GM19395 (cell line): ENCODE data around the gene NDUFAF8.

ENCODE experiments used
- ATAC-seq: cut with Tn5 transposase; IDR thresholded peaks from one replicate; pipeline ENCODE4 v1.9.1; 2021; ENCODE audit warnings: mild to moderate bottlenecking, moderate library complexity; ENCODE audit not compliant: unreplicated experiment

Gene NDUFAF8, protein sequence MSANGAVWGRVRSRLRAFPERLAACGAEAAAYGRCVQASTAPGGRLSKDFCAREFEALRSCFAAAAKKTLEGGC

DNA sequence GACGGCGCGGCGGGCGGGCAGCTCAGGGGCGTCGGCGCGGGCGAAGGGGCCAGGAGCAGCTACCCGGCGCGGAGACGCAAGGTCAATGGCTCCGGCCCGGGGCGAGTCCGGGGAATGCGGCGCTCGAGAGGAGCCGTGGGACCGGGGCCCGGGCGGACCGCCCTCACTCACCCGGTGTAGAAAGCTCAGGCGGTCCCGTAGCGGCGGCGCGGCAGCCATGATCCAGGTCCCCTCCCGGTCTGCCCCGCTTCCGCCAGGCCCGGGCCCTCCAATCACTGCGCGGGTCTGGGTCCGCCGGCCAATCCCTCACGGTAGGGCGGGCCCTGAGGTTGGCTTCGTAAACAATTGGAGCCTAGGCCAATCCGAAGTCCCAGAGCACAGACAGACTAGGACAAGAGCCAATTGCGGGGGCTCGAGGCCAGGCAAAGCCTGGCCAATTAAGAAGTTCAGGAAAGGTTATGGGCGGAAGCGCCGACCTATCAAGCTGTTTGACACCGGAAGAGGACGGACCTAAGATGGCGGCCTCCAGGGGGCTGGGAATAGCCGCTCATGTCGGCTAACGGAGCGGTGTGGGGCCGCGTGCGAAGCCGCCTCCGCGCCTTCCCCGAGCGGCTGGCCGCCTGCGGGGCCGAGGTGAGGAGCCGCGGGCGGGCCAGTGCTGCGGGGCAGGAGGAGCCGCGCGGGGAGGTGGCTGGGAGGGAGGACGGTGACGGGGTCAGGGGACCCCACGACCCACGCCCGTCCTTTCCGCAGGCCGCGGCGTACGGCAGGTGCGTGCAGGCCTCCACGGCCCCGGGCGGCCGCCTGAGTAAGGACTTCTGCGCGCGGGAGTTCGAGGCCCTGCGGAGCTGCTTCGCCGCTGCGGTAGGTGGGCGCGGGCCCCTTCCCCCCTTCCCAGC, at the start of gene NDUFAF8, which contains the start of gene TEPSIN:
Gene NDUFAF8, plus strand, starts transcription at position 504 of the 899 bp plus-strand sequence. Its CDS starts 46 bp downstream, at position 550.
Gene TEPSIN, minus strand, starts transcription at position 241 of the 899 bp plus-strand sequence. Its CDS starts 22 bp downstream, at position 219.
- ATAC-seq, result peak; percentile 93

DNA sequence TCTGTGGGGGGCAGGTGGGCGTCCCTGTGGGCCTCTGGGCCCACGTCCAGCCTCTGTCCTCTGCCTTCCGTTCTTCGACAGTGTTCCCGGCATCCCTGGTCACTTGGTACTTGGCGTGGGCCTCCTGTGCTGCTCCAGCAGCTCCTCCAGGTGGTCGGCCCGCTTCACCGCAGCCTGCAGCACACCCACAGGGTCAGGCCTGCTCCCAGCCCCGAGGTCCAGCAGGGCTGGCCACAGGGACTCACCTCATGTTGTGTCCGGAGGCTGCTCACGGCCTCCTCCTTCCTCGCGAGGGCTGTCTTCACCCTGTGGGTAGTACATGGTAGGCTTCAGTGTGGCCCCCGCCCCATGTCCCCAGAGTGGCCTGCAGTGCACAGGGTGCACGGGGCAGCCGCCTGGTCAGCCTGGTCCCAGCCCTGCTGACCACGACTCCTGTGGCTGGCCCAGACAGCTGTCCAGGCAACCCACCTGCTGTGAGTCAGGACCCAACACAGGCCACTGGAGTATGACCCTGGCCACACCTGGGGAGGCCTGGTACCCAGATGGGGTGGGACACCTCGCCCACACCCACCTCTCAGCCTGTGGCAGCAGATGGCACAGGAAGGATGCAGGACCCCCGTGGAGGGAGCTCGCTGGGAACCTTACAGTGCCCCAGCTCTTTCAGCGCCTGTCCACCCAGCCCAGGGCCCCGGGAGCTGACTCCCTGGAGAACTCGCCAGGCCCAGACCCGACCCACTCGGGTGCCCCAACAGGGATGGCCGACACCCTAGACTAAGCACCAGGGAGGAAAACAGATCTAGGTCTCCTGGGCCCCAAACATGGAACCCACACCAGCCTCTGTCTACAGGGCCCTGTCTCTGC, 49.2 kb upstream of the NDUFAF8 start:
- no peak for ATAC-seq

DNA sequence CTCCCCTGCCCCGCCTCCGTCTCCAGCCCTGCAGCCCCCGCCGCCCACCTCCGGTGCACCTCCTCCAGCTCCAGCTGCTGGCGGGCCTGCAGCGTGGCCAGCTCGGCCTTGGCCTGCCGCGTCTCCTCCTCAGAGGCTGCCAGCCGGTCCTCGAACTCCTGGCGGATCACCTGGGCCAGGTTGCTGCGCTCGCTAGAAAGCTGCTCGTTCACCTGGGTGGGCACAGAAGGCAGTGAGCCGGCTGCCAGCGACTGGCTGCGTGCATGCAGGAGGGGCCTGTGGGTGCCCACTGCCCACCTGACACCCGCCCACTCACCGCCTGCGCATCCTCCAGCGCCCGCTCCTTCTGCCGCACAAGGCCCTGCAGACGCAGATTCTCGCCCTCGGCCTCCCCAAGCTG, 48.5 kb upstream of the NDUFAF8 start:
- no peak for ATAC-seq

DNA sequence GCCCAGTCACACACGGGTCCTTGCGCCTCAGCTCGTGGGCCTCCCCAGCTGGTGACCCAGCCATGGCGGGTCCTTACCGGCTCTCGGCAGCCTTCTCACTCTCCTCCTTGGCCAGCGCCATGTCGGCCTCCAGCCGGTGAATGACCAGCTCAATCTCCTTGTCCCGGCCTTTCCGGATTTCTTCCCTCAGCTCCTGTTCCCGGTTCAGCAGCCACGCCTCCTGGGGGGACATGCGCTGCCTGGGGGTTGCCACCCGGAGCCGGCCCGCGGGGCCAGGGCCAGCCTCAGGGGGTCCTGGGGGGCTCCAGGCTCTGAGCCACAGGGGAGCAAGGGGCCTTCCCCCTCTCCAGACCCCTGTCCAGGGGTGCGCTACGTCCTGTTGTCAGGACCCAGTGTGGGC, 48.0 kb upstream of the NDUFAF8 start:
- ATAC-seq, result no peak

DNA sequence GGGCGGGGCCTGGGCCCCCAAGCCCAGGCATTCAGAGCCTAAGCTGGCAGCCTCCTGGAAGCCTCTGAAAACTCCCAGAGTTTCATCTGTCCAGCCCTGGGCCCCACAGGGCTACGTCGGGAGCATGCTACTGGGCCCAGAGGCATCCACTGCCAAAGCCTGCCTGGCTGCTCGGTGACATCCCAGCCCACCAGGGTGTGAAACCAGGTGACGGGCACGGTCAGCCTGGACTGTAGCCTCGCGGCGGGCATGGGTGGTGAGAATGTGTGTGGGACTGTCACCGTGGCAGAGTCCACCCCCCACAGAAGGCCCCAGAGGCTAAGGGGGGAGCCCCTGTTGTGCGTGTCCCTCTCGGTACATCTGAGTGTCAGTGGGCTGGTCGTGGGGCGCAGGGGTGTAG, 47.5 kb upstream of the NDUFAF8 start:
- no peak for ATAC-seq

DNA sequence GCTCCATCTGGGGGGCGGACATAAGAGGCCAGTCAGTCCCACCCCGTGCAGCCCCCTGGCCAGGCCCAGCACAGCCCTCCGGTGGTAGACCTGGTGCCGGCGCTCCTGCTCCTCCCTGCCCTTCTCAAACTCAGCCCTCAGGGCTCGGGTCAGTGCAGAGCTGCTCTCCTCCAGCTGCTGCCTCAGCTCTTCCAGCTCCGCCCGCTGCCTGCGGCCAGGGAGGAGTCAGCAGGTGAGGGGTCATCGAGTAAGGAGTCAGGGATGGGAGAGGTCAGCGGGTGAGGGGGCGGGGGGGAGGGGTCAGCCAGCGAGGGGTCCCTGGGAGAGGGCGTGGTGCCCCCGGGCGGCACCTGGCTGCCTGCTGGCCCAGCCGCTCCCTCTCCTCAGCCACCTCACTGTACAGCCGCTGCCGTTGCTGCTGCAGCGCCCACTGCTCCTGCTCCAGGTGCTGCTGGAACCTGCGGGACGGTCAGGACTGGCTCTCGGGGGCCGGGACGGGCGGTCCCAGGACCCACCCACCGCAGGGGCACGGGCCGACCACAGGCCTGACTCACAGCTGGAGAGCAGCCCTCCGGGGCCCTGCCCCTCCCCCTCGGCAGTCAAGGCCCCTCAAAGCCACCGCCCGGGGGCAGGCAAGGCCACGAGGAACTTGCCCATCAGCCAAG, 46.6 kb upstream of the NDUFAF8 start:
- ATAC-seq, result no peak

DNA sequence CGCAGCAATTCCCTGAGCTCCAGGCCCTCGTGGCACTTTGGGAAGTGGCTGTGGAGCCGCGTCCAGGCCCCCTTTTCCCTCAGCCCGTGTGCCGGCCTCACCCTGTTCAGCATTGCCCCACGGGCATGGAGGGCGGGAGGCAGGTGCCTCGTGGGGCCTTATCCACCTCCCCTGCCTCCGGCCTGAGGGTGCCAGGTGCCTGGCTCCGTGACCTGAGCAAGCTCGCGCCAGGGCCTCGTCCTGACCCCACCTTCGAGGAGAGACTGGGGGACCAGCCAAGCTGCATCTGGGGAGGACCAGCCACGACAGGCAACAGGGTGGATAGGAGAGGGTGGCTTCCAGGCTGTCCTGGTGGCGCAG, 46.1 kb upstream of the NDUFAF8 start:
- no peak for ATAC-seq

DNA sequence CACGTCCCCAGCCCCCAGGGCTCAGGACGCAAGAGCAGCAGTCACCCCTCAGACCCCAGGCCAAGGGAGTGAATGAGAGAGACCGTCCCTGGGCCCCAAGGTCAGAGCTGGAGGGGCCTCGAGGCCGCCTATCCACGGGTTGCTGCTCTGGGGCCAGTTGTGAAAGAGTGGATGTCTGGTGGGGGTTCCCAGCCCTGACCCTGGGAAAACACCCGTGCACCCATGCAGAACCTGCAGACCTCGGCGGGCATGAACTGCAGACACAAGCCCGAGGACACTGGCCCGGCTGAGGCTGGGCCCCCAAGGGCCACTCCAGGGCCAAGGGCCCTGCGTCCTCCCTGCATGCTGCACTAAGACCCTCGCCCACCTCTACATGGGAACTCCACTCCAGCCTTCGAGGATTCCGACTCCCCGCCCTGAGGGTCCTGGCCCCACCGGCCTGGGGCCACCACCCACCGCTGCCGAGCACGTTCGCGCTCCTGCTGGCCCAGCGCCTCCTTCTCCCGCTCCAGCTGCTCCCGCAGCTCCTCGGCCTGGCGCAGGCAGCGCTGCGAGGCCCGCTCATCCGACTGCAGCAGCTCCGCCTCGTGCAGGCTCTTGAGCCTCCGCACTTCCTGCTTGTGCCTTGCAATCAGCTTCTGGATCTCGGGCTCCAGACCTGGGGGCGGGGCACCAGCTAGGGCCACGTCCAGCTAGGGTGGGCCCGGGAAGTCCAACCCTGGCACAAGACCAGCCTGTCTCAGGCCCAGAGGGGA, 45.5 kb upstream of the NDUFAF8 start:
- ATAC-seq, result no peak

DNA sequence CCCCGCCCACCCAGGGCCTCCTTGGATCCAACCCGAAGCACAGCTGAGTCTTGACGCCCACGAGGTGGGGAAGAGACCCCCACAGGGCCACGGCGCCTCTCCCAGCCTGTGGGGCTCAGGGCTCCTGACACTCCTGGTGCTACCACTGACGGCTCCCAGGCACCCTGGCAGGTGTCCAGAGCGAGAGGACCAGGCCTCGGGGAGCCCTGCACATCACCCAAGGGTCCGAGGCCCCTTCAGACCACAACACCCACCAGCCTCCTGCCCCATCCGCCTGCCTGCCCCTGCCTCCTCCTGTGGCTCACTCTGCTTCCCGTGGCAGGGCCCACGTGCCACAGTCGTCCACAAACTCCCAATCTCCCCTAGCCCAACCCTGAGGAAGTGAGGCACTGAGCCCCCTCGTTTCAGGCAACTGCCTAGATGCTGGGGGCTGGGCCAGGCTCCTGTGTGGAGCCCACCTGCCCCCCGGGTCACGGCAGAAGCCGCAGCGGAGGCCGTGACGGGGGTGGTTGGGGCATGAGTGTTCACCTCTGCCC, 44.8 kb upstream of the NDUFAF8 start:
- ATAC-seq, result no peak

DNA sequence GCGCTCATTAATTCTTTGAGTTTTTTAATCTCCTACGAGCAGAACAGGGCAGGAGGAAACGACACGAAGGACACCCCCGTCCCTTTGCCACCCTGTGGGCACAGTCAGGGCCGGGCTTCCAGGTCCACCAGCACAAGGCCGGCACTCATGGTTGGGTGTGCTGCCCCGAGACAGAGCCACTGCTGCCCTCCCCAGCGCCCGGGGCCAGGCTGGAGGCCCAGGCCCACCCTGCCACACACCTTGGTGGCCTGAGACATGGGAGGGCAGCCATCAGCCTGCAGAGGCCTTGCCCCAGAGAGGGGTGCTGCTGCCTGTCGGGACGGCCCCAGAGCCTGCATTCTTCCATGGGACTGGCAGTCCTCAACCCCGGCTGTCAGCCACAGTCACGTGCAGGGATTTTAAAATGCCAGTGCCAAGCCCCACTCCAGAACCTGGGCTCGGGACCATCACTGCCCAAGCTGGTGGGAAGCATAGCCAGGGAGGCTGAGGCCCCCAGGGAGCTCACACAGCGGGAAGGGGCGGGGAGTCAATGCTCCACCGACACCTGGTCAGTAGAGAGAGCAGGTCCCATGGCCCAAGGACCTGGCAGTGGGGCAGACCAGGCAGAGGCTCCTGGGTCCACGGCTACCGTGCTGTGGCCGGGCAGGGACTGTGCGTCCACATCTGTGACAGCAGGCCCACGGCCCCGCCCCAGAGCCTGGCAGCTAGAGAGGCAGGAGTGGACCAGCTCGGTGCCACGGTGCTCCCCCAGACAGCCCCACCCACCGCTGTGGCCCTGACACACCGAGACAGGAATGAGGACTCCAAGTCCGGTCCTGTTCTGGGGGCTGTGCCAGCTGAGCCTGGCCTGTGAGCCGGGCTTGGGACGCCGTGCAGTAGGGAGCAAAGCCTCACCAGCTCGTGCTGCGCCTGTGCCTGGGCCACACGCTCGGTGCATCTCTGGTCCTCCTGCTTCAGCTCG, 43.9 kb upstream of the NDUFAF8 start:
- ATAC-seq, result no peak

DNA sequence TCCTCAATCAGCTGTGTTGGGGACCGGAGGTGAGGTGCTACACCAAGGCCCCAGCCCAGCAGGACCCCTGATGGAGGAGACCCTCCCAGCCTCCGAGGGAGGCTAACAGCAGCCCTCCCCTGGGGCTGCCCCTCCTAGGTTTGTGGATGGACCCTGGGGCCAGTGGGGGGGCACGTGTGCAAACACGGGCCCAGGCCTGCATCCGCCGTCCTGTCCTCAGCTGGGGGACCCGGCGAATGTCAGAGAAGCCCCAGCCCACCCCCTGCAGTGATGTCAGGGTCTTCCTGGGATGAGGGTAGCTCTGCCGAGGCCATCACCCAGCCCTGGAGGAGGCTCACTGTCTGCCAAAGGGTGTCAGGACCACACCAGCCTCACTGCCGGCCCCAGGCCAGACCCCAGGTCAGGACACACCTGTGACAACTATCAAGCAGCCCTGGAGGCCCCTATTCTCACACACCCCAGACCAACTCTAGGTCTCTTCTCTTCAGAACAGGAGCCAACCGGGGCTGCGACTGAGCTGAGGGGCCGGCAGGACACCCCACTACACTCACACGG, 43.1 kb upstream of the NDUFAF8 start:
- no peak for ATAC-seq

DNA sequence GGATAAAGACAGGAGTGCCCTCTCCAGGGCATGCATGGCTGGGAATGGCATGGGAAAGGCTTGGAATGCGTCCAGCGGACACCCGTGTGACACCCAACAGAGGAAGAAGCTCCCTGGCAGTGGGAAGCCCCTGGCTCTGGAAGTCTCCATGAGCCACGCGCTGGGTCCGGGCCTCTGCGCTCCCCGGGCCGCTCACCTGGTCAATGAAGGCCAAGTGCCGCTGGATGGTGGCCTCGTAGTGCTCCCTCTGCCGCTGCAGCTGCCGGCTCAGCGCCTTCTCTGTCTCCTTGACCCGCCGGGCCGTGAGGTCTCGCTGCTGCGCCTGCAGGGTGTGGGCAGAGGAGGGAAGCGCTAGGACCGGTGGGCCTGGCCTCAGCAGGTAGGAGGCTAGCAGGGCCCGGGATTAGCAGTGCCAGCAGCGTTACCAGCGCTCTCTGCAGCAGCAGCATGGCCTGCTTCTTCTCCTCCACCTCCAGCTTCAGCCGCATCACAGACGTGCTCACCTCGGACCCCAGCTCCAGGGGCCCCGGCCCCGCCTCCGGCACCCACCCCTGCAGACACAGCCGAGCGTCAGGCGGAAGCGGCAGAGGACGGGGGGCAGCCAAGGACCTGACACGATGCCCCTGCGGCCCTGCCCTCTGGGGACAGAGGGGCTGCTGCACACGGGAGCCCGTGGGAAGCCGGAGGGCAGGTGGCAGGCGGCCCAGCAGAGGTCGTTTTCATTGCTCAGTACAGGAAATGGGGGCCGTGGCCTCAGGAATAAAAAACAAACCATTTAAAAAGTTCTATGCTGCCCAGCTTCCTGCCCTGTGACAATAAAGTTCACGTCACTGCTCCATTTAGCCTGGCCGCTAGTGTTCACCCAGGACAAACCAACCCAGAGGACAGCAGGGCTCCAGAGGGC, 42.4 kb upstream of the NDUFAF8 start:
- ATAC-seq, result no peak

DNA sequence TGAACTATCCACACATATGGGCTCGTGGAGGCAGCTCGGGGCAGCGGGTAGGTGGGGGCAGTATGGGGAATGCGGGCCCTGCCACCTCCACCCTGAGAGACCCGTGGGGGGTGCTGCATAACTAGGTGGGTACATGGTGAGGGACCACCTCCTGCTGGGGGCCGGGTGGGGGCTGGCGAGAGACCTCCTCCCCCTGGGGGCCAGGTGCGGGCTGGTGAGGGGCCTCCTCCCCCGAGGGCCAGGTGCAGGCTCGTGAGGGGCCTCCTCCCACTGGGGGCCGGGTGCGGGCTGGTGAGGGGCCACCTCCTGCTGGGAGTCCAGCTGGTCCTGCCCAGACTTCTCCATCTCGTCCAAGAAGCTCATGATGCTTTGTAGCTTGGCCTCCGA, 41.7 kb upstream of the NDUFAF8 start:
- no peak for ATAC-seq

DNA sequence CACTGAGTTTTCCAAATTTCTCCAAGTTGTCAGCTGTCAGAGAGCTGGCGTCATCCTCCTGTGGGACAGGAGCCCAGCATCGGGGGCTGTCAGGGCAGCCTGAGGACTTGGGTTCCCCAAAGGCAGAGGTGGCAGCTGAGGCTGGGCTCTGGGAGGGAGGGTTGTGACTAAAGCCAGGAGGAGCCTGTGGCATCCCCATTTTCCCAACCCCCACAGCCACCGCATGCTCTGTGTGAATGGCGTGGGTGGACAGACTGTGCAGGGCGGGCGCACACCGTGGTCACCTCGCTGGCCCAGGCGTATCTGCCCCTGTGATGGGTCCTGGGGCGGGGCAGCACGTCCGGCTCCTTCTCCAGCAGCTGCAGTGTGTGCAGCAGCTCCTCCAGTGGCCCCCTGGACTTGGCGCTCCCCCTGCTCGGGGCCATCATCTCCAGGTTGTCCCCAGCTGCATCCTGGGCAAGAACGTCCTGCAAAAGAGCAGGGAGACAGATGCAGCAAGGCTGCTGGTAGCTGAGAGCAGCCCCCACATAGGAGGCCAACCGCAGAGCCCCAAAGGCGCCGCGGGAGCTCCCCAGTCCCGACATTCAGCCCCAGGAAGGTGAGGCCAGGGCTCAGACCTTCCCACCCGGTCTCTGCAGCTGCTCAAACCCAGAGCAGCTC, 41.2 kb upstream of the NDUFAF8 start:
- no peak for ATAC-seq

DNA sequence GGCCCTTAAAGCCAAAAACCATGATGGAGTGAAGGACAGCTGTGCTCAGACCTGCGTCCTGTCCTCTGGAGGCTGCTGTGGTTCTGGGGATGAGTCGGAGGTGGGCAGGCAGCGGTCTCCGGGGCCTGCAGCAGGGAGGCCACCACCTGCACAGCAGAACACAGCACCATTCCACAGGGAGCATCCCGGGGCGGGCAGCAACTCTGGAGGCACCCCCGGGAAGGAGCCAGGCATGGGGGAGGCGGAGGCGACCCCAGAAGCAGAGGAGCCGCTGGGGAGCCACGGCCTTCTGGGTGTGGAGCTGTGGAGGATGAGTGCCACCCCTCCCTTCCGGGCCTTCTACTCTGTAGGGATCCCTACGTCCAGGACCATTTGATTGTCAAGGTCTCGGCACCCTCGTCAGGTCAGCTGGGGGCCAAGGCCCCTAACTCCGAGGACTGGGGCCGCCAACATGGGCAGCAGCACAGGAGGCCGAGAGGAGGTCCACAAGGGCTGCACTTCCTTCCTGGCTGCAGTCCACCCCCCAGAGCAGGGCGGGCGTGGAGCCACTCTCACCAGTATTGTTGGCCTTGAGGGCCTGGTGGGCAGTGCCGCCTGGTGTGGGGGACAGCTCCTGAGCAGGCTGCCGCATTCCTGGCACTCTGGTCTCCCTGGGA, 40.2 kb upstream of the NDUFAF8 start:
- ATAC-seq, result no peak

DNA sequence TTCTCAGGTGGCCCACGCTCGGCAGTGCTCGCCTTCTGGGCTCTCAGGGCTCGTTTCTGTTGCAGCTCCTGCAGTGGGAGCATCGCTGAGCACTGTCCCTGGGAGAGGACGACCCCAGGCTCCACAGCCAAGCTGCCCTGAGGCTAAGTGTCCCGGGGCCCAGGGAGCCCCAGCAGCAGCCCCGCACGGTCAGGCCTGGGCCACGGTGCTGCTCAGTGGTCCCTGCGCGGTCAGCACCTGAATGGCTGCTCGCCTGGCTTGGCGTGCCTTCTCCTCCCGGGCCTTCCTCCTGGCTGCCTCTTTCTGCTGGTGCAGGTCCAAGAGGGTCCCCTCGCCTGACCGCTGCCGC, 39.7 kb upstream of the NDUFAF8 start:
- ATAC-seq, result no peak

DNA sequence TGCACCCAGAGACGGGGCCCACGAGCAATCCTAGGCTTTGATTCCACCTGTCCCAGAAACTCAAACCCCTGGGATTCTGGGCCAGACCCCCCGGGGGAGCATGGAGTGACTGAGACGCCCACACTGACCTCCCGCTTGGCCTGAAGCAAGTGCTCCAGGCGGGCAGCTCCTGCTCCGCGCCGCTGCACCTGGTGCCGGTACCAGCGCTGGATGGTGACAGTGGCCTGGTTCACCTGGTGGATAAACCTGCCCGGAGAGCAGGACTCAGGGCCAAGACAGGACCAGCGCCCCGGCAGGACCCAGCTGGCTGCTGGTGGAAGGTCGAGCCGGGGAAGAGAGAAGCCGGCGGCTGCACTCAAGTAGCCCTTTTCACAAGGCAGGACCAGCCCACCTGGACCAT, 38.9 kb upstream of the NDUFAF8 start:
- no peak for ATAC-seq
